DND-41 (cell line): ENCODE results near the gene ITPR2.

Experiments used
- ATAC-seq: fragments of 200-7000 bp; cut with Tn5 transposase; 3 replicates; pipeline ENCODE4 v1.9.1; 2021; ENCODE audit warnings: low read depth; ENCODE audit not compliant: insufficient read depth
- DNase-seq: peaks from one replicate; pipeline ENCODE4 v3.0.0-alpha.2; 2020
- H2AFZ ChIP-seq: 2 replicates; pipeline ENCODE4 v1.6.0; 2012; ENCODE audit warnings: low read depth, low read length
- H3K27ac ChIP-seq: 2 replicates; pipeline ENCODE4 v1.5.1; 2012; ENCODE audit warnings: low read length, inconsistent platforms
- H3K27me3 ChIP-seq: fragments of 200-600 bp; sonication (generic); 2 replicates; pipeline ENCODE4 v1.6.0; 2012; ENCODE audit warnings: low read length, mild to moderate bottlenecking, inconsistent platforms; ENCODE audit not compliant: insufficient read depth, poor library complexity
- H3K36me3 ChIP-seq: 2 replicates; pipeline ENCODE4 v1.5.1; 2012; ENCODE audit warnings: low read length, inconsistent platforms; ENCODE audit not compliant: insufficient read depth
- H3K4me1 ChIP-seq: 2 replicates; pipeline ENCODE4 v1.5.1; 2012; ENCODE audit warnings: mild to moderate bottlenecking, low read length; ENCODE audit not compliant: insufficient read depth
- H3K4me2 ChIP-seq: 2 replicates; pipeline ENCODE4 v1.6.0; 2012; ENCODE audit warnings: mild to moderate bottlenecking, moderate library complexity, low read length, inconsistent platforms; ENCODE audit not compliant: insufficient read depth
- H3K4me3 ChIP-seq, 2 experiments: fragments of 200-600 bp in 1 of 2; shearing (Covaris generic) in 1 of 2; 2 replicates each; pipeline ENCODE4 v1.5.1; 2012 to 2016; ENCODE audit warnings: inconsistent platforms in 2 of 2, low read length in 2 of 2, mild to moderate bottlenecking in 2 of 2, low read depth in 1 of 2, moderate library complexity in 1 of 2
- H3K79me2 ChIP-seq: 2 replicates; pipeline ENCODE4 v1.6.0; 2012; ENCODE audit warnings: low read length, inconsistent platforms; ENCODE audit not compliant: insufficient read depth
- H3K9ac ChIP-seq: 2 replicates; pipeline ENCODE4 v1.6.0; 2012; ENCODE audit warnings: low read depth, mild to moderate bottlenecking, inconsistent platforms, low read length, moderate library complexity
- H3K9me3 ChIP-seq: 2 replicates; pipeline ENCODE4 v1.5.1; 2012; ENCODE audit warnings: low read length, moderate library complexity, mild to moderate bottlenecking, inconsistent platforms; ENCODE audit not compliant: insufficient read depth, severe bottlenecking
- H4K20me1 ChIP-seq: 2 replicates; pipeline ENCODE4 v1.6.0; 2012; ENCODE audit warnings: low read length; ENCODE audit not compliant: insufficient read depth
- EZH2 ChIP-seq: IDR thresholded peaks from 3 replicates; pipeline ENCODE4 v1.6.1; 2012; ENCODE audit warnings: borderline replicate concordance, low read depth, mild to moderate bottlenecking, moderate library complexity, low read length, inconsistent platforms; ENCODE audit not compliant: severe bottlenecking
- TF ChIP-seq, protein P1 (sequence below): IDR thresholded peaks from 2 replicates; pipeline ENCODE4 v1.5.1; 2012; ENCODE audit warnings: borderline replicate concordance, low read length, moderate library complexity, mild to moderate bottlenecking; ENCODE audit not compliant: poor library complexity, severe bottlenecking; ENCODE audit errors: extremely low read depth

ITPR2 gene

DNA sequence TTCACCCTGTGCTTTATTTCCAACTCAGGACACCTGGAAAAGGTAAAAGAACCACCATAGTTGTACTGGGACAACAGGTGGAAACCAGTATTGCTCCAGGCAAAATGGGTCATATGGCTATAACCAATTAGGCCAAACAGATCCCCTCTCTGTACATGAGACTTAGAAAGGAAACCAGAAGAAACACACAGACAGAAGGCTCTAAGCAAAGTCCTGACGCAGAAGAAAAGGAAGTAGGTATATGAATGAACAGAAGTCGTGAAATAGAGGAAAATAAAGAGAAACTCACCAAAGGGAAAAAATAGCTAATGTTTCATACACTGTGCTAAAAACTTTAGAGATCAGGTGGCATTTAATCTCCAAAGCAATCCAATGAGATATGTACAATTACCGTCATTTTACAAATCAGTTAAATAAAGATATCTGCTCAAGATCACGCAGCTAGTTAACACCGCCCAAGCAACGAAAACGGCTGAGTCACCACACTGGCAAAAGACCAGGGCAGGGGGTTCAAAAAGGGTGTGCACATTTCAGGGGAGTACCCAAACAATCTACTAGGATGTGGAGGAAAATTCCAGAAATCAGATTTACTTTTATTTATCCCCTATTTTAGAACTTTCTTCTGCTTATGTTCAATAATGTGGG, 82.3 kb downstream of the ITPR2 start:
- Histone ChIP-seq H3K27me3 (no peaks in the 10 kb centered on the region), H4K20me1 (no peaks in the 10 kb centered on the region), H3K4me3 (no peak overlapping the region), H3K9me3 (peaks cover 21% of the 10 kb centered on the region), H3K36me3 (0 out of 2 replicates have a peak, but pooled peaks cover 4% of the 10 kb centered on the region), H3K79me2 (peaks cover 44% of the 10 kb centered on the region), H3K9ac (peak overlapping the region; percentile 23; the same call in 1 of the 2 replicates), H3K4me2 (peak overlapping the region; percentile 61), H3K4me1 (peaks cover 67% of the 10 kb centered on the region), H3K27ac (peak overlapping the region; percentile 80), H2AFZ (no peak overlapping the region)
- TF ChIP-seq EZH2: no peak
- TF ChIP-seq, protein P1, sequence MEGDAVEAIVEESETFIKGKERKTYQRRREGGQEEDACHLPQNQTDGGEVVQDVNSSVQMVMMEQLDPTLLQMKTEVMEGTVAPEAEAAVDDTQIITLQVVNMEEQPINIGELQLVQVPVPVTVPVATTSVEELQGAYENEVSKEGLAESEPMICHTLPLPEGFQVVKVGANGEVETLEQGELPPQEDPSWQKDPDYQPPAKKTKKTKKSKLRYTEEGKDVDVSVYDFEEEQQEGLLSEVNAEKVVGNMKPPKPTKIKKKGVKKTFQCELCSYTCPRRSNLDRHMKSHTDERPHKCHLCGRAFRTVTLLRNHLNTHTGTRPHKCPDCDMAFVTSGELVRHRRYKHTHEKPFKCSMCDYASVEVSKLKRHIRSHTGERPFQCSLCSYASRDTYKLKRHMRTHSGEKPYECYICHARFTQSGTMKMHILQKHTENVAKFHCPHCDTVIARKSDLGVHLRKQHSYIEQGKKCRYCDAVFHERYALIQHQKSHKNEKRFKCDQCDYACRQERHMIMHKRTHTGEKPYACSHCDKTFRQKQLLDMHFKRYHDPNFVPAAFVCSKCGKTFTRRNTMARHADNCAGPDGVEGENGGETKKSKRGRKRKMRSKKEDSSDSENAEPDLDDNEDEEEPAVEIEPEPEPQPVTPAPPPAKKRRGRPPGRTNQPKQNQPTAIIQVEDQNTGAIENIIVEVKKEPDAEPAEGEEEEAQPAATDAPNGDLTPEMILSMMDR: no peak
- DNase-seq (no peak), ATAC-seq (no peak)

DNA sequence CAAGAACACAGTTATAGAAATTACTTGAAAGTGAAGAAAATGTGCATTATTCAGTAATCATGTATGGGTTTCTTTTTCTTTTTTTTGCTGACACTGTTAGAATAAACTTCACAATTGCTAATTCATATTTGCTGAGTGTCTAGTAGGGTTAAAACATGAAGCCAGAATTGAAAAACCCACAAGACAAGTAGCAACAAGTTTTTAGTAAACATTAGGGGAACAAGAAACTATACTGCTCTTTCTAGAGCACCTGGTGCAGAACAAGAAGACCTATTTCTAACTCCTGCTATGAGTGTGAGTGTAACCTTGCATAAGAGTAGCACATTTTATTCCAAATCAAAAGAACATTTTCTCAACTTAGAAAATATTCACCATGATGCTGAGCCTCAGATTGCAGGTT, 83.2 kb downstream of the ITPR2 start:
- H3K4me1 ChIP-seq: peaks cover 67% of the 10 kb centered on the region
- no peaks in the 10 kb centered on the region for H4K20me1 ChIP-seq
- DNase-seq: no peak
- peak overlapping the region; percentile 80 for H3K27ac ChIP-seq
- H3K79me2 ChIP-seq: peaks cover 53% of the 10 kb centered on the region
- H3K27me3 ChIP-seq: no peaks in the 10 kb centered on the region
- H3K36me3 ChIP-seq: 0 out of 2 replicates have a peak, but pooled peaks cover 4% of the 10 kb centered on the region
- no peak overlapping the region for H2AFZ ChIP-seq
- H3K9me3 ChIP-seq: peaks cover 12% of the 10 kb centered on the region
- H3K4me3 ChIP-seq: no peak overlapping the region
- peak overlapping the region; percentile 61 for H3K4me2 ChIP-seq
- no peak for TF ChIP-seq EZH2
- TF ChIP-seq, protein P1: no peak
- peak overlapping the region; percentile 36; the same call in 1 of the 2 replicates for H3K9ac ChIP-seq
- ATAC-seq: peak; percentile 74

DNA sequence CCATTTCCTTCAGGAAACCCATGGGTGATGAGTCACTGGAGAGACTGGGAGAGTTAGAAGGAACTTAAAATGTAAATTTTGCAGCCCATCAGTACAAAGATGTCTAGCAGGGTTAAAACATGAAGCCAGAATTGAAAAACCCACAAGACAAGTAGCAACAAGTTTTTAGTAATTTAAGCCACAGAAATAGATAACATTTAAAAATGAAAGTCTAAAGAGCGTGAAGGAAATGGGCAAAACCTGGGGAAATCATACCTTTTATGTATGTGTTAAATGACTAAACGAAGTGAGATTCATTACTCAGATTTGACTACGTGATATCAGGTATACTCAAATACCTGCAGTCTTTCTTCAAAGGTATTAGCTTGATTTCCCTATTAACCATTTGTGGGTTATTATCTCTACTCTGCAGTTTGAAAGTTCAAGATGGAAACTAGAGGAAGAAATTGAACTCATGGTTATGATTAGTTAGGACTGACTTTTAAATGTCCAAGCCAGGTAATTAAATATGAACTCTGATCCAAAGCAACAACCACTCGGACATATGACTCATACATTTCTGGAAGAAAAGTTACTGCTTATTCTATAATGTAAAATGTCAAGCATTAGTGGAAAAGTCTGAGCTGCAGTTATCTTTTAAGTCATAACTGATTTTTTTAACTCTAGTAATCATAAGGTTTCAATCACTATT, 84.1 kb downstream of the ITPR2 start:
- Histone ChIP-seq H3K27me3 (no peaks in the 10 kb centered on the region), H3K4me3 (peak overlapping the region in 1 of 2 experiments; percentile 46; a peak in 2 of 4 replicates), H3K9ac (peak overlapping the region; percentile 36; the same call in 1 of the 2 replicates), H4K20me1 (no peaks in the 10 kb centered on the region), H2AFZ (no peak overlapping the region), H3K79me2 (peaks cover 61% of the 10 kb centered on the region), H3K4me1 (peaks cover 67% of the 10 kb centered on the region), H3K9me3 (peaks cover 5% of the 10 kb centered on the region), H3K4me2 (peak overlapping the region; percentile 61), H3K36me3 (0 out of 2 replicates have a peak, but pooled peaks cover 4% of the 10 kb centered on the region), H3K27ac (peak overlapping the region; percentile 79)
- peak; percentile 77 for ATAC-seq
- TF ChIP-seq EZH2: no peak
- TF ChIP-seq, protein P1: no peak
- no peak for DNase-seq
